Smooth muscle cell (in vitro differentiated cells): ENCODE results near the gene IRS2. TPM values are rescaled to one million over a fixed set of nuclear protein-coding genes. Genes with fewer than 3 reads are reported as not detected.

Experiments
- DNase-seq: peaks from one replicate; lab custom pipeline; 2025; ENCODE audit not compliant: unreplicated experiment; lab: John Stamatoyannopoulos, UW
- H2AFZ ChIP-seq: fragments of 200-600 bp; sonication (generic); 2 replicates; pipeline ENCODE4 v1.6.0; 2016; ENCODE audit warnings: antibody characterized with exemption, low read depth, mild to moderate bottlenecking
- H3F3A ChIP-seq: fragments of 200-600 bp; sonication (generic); 2 replicates; pipeline ENCODE4 v1.6.0; 2017; ENCODE audit warnings: antibody characterized with exemption, low read depth
- H3K27ac ChIP-seq: fragments of 200-600 bp; sonication (generic); 2 replicates; pipeline ENCODE4 v1.5.1; 2016; ENCODE audit warnings: low read depth, mild to moderate bottlenecking
- H3K27me3 ChIP-seq: fragments of 200-600 bp; sonication (generic); 2 replicates; pipeline ENCODE4 v1.6.1; 2016; ENCODE audit warnings: low read depth, mild to moderate bottlenecking
- H3K36me3 ChIP-seq: fragments of 200-600 bp; sonication (generic); 2 replicates; pipeline ENCODE4 v1.5.1; 2016; ENCODE audit warnings: low read depth
- H3K4me1 ChIP-seq: fragments of 200-600 bp; sonication (generic); 2 replicates; pipeline ENCODE4 v1.5.1; 2016; ENCODE audit warnings: low read depth
- H3K4me2 ChIP-seq: fragments of 200-600 bp; sonication (generic); 2 replicates; pipeline ENCODE4 v1.6.0; 2016; ENCODE audit warnings: mild to moderate bottlenecking
- H3K4me3 ChIP-seq: fragments of 200-600 bp; sonication (generic); 2 replicates; pipeline ENCODE4 v1.5.1; 2016; ENCODE audit warnings: mild to moderate bottlenecking
- H3K79me2 ChIP-seq: fragments of 200-600 bp; sonication (generic); 2 replicates; pipeline ENCODE4 v1.6.0; 2016; ENCODE audit warnings: low read depth, mild to moderate bottlenecking
- H3K9ac ChIP-seq: fragments of 200-600 bp; sonication (generic); 2 replicates; pipeline ENCODE4 v1.6.0; 2016; ENCODE audit warnings: low read depth
- H3K9me3 ChIP-seq: fragments of 200-600 bp; sonication (generic); replicated peaks from 2 replicates; pipeline ENCODE4 v1.5.1; 2016; ENCODE audit warnings: low read depth
- H4K20me1 ChIP-seq: fragments of 200-600 bp; sonication (generic); 2 replicates; pipeline ENCODE4 v1.6.0; 2016; ENCODE audit warnings: low read depth
- CTCF ChIP-seq: fragments of 200-600 bp; sonication (generic); IDR thresholded peaks from 2 replicates; pipeline ENCODE4 v1.5.1; 2017; ENCODE audit warnings: borderline replicate concordance, mild to moderate bottlenecking, antibody characterized with exemption; ENCODE audit not compliant: insufficient read depth, poor library complexity, severe bottlenecking
- whole genome bisulfite sequencing: methylation state at CpG from one replicate; pipeline ENCODE4 v1.1.7; 2016; ENCODE audit warnings: low lambda C conversion rate; 5-methylcytosine and 5-hydroxymethylcytosine counted together
- polyA plus RNA-seq: library from polyadenylated mRNA; unstranded; fragments of >200 nt; fragmentation: Nextera tagmentation; extraction: Ambion mirVana; gene quantifications from 2 replicates; pipeline ENCODE4 v1.2.1, GENCODE V29; 2016
- total RNA-seq: library from RNA; depleted of rRNA; stranded (reverse); fragments of >200 nt; gene quantifications from 2 replicates; pipeline ENCODE4 v1.2.3, GENCODE V29; 2014

Gene IRS2
- total and polyA plus RNA-seq, 2 experiments from 2014 or later, result 0.90 to 1.7 TPM

GRCh38 chr13:109745702-109746101 is 40.7 kb downstream of the IRS2 start:
- no peak for DNase-seq
- Histone ChIP-seq H3K36me3 (no peaks in the 10 kb centered on the region), H3K27me3 (no peaks in the 10 kb centered on the region), H3K27ac (no peak overlapping the region), H3K9me3 (no peaks in the 10 kb centered on the region), H2AFZ (no peak overlapping the region), H4K20me1 (no peaks in the 10 kb centered on the region), H3F3A (no peaks in the 10 kb centered on the region), H3K79me2 (no peaks in the 10 kb centered on the region), H3K4me2 (no peak overlapping the region), H3K4me1 (peaks cover 9% of the 10 kb centered on the region), H3K4me3 (no peak overlapping the region), H3K9ac (no peak overlapping the region)
- no peak for TF ChIP-seq CTCF
- WGBS, result 93% methylated on average over 15 of the region's 15 CpGs

- Histone ChIP-seq H3K4me3 (no peak overlapping the region), H3K27ac (no peak overlapping the region), H3K4me2 (no peak overlapping the region), H3K9ac (no peak overlapping the region), H3K36me3 (no peaks in the 10 kb centered on the region), H4K20me1 (no peaks in the 10 kb centered on the region), H3K27me3 (no peaks in the 10 kb centered on the region), H3K4me1 (peaks cover 9% of the 10 kb centered on the region), H3K9me3 (no peaks in the 10 kb centered on the region), H2AFZ (no peak overlapping the region), H3F3A (no peaks in the 10 kb centered on the region), H3K79me2 (no peaks in the 10 kb centered on the region)
- no peak for TF ChIP-seq CTCF
- DNase-seq, result no peak
- 96% methylated on average over 19 of the region's 19 CpGs for WGBS
Observed at GRCh38 chr13:109745060-109745459, 41.3 kb downstream of the IRS2 start.

- Histone ChIP-seq H3K27ac (no peak overlapping the region), H4K20me1 (no peaks in the 10 kb centered on the region)
Observed at GRCh38 chr13:109744512-109745051, 41.8 kb downstream of the IRS2 start.

More at GRCh38 chr13:109744512-109745051, 41.8 kb downstream of the IRS2 start:
- no peak overlapping the region for H3K4me3 ChIP-seq
- TF ChIP-seq CTCF, result no peak
- H3K4me2 ChIP-seq, result no peak overlapping the region
- no peak overlapping the region for H3K9ac ChIP-seq
- no peaks in the 10 kb centered on the region for H3K27me3 ChIP-seq
- H2AFZ ChIP-seq, result no peak overlapping the region
- H3K4me1 ChIP-seq, result peaks cover 9% of the 10 kb centered on the region
- WGBS, result 71% methylated on average over 23 of the region's 23 CpGs
- H3K79me2 ChIP-seq, result no peaks in the 10 kb centered on the region
- DNase-seq, result no peak
- H3K9me3 ChIP-seq, result no peaks in the 10 kb centered on the region
- no peaks in the 10 kb centered on the region for H3F3A ChIP-seq
- no peaks in the 10 kb centered on the region for H3K36me3 ChIP-seq
